ENCODE results near the gene CREG2.

DNA sequence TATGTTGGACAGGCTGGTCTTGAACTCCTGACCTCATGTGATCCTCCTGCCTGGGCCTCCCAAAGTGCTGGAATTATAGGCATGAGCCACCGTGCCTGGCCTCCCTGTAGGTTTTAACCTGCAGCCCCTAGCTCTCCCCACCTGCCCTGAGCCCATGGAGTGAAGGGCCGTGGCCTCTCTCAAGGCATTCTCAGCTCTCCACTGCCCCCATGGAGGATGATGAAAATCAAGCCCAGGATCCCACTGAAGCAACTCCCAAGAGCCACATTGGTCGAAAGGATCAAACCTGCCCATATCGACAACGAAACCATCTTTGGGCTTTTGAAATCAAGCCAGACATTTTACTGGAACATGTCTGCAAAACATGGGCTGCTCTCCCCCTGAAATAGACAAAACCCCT lies 22.4 kb upstream of the CREG2 start:
- TF ChIP-seq, protein P1, sequence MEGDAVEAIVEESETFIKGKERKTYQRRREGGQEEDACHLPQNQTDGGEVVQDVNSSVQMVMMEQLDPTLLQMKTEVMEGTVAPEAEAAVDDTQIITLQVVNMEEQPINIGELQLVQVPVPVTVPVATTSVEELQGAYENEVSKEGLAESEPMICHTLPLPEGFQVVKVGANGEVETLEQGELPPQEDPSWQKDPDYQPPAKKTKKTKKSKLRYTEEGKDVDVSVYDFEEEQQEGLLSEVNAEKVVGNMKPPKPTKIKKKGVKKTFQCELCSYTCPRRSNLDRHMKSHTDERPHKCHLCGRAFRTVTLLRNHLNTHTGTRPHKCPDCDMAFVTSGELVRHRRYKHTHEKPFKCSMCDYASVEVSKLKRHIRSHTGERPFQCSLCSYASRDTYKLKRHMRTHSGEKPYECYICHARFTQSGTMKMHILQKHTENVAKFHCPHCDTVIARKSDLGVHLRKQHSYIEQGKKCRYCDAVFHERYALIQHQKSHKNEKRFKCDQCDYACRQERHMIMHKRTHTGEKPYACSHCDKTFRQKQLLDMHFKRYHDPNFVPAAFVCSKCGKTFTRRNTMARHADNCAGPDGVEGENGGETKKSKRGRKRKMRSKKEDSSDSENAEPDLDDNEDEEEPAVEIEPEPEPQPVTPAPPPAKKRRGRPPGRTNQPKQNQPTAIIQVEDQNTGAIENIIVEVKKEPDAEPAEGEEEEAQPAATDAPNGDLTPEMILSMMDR (IDR thresholded peaks at IDR 0.05): no peak
- TF ChIP-seq EZH2 (IDR thresholded peaks at IDR 0.05; ENCODE audit: borderline replicate concordance, insufficient read depth, low read depth, low read length, poor library complexity, severe bottlenecking): no peak

Measured in B cell (primary cell).